MCF 10A (cell line): ENCODE measurements around the gene ANKHD1. TPM values are rescaled to one million over a fixed set of nuclear protein-coding genes. Genes with fewer than 3 reads are reported as not detected.

Source experiments
- BruUV-seq: library from RNA; stranded (reverse); fragments of 400-500 nt; replicated peaks from 2 replicates; lab custom pipeline; 2021; lab: Mats Ljungman, UMichigan
- CTCF ChIA-PET: fragments of 300-600 bp; sonication (Branson Sonifier 250); formaldehyde crosslinking; extraction: SDS; loops from one replicate; lab custom pipeline; 2021; ENCODE audit warnings: antibody characterized with exemption, inconsistent platforms; lab: Yijun Ruan, JAX
- POLR2A ChIA-PET: fragments of 300-600, 350-650 bp; sonication (Branson Sonifier 250); formaldehyde crosslinking; extraction: SDS; loops from one replicate; lab custom pipeline; 2020; ENCODE audit warnings: antibody characterized with exemption, inconsistent platforms; lab: Yijun Ruan, JAX
- DNase-seq: peaks from one replicate; pipeline ENCODE4 v3.0.0-alpha.2; 2018; ENCODE audit not compliant: unreplicated experiment
- H3K27ac Mint-ChIP-seq: one replicate; pipeline ENCODE4 v1.8.0; 2022; ENCODE audit warnings: mild to moderate bottlenecking, low read depth, mixed read lengths; ENCODE audit not compliant: unreplicated experiment
- H3K27me3 Mint-ChIP-seq: one replicate; pipeline ENCODE4 v1.8.0; 2022; ENCODE audit warnings: mixed read lengths; ENCODE audit not compliant: insufficient read depth, unreplicated experiment
- H3K36me3 Mint-ChIP-seq: one replicate; pipeline ENCODE4 v1.8.0; 2022; ENCODE audit warnings: mild to moderate bottlenecking, moderate library complexity, mixed read lengths; ENCODE audit not compliant: insufficient read depth, unreplicated experiment
- H3K4me1 Mint-ChIP-seq: one replicate; pipeline ENCODE4 v1.8.0; 2022; ENCODE audit warnings: mixed read lengths; ENCODE audit not compliant: insufficient read depth, unreplicated experiment
- H3K4me3 Mint-ChIP-seq: one replicate; pipeline ENCODE4 v1.8.0; 2022; ENCODE audit warnings: mild to moderate bottlenecking, moderate library complexity, mixed read lengths; ENCODE audit not compliant: unreplicated experiment
- H3K9me3 Mint-ChIP-seq: one replicate; pipeline ENCODE4 v1.8.0; 2022; ENCODE audit warnings: mixed read lengths; ENCODE audit not compliant: unreplicated experiment
- intact Hi-C: fragments of 100-400 bp; cut with micrococcal nuclease; formaldehyde crosslinking; loops from 2 replicates; pipeline ENCODE4 v1.14.1; 2022
- total RNA-seq: library from RNA; stranded (reverse); gene quantifications from 2 replicates; pipeline ENCODE4 v1.2.3, GENCODE V29; 2022
- TF ChIP-seq, protein P1 (sequence below): fragments of 200-600 bp; IDR thresholded peaks from one replicate; pipeline ENCODE4 v1.8.0; 2022; ENCODE audit warnings: antibody characterized with exemption, mild to moderate bottlenecking; ENCODE audit not compliant: unreplicated experiment

The ANKHD1 gene
- total RNA-seq, 1 experiment from 2014 or later = 146 TPM

DNA sequence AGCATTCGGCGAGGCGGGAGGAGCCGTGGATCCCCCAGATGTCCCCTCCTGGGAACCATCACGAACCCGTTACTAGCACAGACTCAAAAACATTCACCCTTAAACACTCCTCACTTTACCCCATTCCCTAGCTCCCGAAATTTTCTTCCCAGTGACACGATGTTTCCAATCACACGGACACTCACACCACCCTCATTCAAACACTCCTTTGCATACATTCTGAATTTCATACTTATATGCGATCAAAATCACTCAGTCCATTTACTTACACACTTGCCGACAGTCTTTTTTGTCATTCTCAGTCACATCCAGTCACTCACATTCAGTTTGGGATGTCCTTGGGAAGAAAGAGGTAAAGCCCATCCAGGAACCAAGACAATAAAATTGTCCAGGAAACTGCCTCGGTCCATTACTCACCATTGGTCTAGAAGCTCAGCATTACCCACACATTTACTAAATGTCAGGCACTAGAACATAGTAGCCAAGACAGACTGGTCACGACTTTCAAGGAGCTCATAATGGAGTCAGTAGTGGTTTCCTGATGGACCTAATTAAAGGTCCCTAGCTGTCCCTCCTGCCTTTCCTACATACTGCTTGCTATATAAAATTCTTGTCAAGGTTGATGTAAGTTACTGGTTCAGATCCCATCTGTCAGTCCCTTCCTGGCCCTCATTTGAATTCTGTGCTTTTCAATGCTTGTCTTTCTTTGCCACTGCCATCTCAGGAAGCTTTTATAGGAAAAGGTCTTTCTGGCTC lies 163.6 kb downstream of the ANKHD1 start:
- Mint-ChIP-seq H3K36me3 (peaks cover 24% of the 10 kb centered on the region), H3K27ac (peak overlapping the region; percentile 95), H3K9me3 (no peaks in the 10 kb centered on the region), H3K4me3 (peak overlapping the region; percentile 84), H3K4me1 (peaks cover 22% of the 10 kb centered on the region), H3K27me3 (no peaks in the 10 kb centered on the region)
- intact Hi-C loops = no loop called here
- BruUV-seq = TSS peak; percentile 64
- POLR2A ChIA-PET = interaction anchor here (0.5 to 12.0 kb wide), 39 partner anchors 8 to 1248 kb away, joined by 3 to 188 read pairs (median 5); partner anchors contain the start of genes ANKHD1, CD14, EIF4EBP3 and HARS1
- TF ChIP-seq, protein P1, sequence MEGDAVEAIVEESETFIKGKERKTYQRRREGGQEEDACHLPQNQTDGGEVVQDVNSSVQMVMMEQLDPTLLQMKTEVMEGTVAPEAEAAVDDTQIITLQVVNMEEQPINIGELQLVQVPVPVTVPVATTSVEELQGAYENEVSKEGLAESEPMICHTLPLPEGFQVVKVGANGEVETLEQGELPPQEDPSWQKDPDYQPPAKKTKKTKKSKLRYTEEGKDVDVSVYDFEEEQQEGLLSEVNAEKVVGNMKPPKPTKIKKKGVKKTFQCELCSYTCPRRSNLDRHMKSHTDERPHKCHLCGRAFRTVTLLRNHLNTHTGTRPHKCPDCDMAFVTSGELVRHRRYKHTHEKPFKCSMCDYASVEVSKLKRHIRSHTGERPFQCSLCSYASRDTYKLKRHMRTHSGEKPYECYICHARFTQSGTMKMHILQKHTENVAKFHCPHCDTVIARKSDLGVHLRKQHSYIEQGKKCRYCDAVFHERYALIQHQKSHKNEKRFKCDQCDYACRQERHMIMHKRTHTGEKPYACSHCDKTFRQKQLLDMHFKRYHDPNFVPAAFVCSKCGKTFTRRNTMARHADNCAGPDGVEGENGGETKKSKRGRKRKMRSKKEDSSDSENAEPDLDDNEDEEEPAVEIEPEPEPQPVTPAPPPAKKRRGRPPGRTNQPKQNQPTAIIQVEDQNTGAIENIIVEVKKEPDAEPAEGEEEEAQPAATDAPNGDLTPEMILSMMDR = no peak
- CTCF ChIA-PET = interaction anchor here (0.7 to 4.3 kb wide), 14 partner anchors 9 to 214 kb away, joined by 3 to 28 read pairs (median 5); partner anchors contain the start of genes EIF4EBP3 and TMCO6
- DNase-seq = no peak

- peak overlapping the region; percentile 95 for H3K27ac Mint-ChIP-seq
- POLR2A ChIA-PET = interaction anchor here (0.5 to 12.0 kb wide), 38 partner anchors 8 to 1248 kb away, joined by 3 to 188 read pairs (median 5); partner anchors contain the start of genes ANKHD1, CD14, EIF4EBP3 and HARS1
- BruUV-seq = no TSS peak
Observed at GRCh38 chr5:140565780-140566095, 164.1 kb downstream of the ANKHD1 start.

GRCh38 chr5:140566665-140567064 lies 165.0 kb downstream of the ANKHD1 start:
- no TSS peak for BruUV-seq

More at GRCh38 chr5:140565780-140566095, 164.1 kb downstream of the ANKHD1 start:
- TF ChIP-seq, protein P1 = no peak
- Mint-ChIP-seq H3K36me3 (peaks cover 24% of the 10 kb centered on the region), H3K4me3 (peak overlapping the region; percentile 84), H3K9me3 (no peaks in the 10 kb centered on the region), H3K4me1 (peaks cover 22% of the 10 kb centered on the region), H3K27me3 (no peaks in the 10 kb centered on the region)
- peak; percentile 70 for DNase-seq
- CTCF ChIA-PET = interaction anchor here (0.7 to 4.3 kb wide), 17 partner anchors 9 to 214 kb away, joined by 3 to 28 read pairs (median 4); partner anchors contain the start of genes EIF4EBP3, SRA1 and TMCO6
- intact Hi-C loops = no loop called here

More at GRCh38 chr5:140566665-140567064, 165.0 kb downstream of the ANKHD1 start:
- intact Hi-C loops = no loop called here
- H3K4me1 Mint-ChIP-seq = peaks cover 22% of the 10 kb centered on the region
- POLR2A ChIA-PET = interaction anchor here (0.6 to 12.0 kb wide), 10 partner anchors 9 to 144 kb away, joined by 3 to 188 read pairs (median 20); partner anchors contain the start of genes CD14, EIF4EBP3, HARS1 and HARS2
- no peaks in the 10 kb centered on the region for H3K9me3 Mint-ChIP-seq
- DNase-seq = no peak
- H3K27me3 Mint-ChIP-seq = no peaks in the 10 kb centered on the region
- no peak overlapping the region for H3K4me3 Mint-ChIP-seq
- CTCF ChIA-PET = interaction anchor here (0.8 to 3.5 kb wide), 10 partner anchors 9 to 215 kb away, joined by 3 to 20 read pairs (median 4); partner anchors contain the start of genes EIF4EBP3, HARS1, HARS2 and SRA1
- peaks cover 24% of the 10 kb centered on the region for H3K36me3 Mint-ChIP-seq
- no peak overlapping the region for H3K27ac Mint-ChIP-seq
- TF ChIP-seq, protein P1 = no peak
